IPS-15b (cell line): ENCODE results near the gene RELL2.

Experiments
- H3K27me3 ChIP-seq: one replicate; pipeline ENCODE4 v1.6.1; 2013; ENCODE audit warnings: low read length; ENCODE audit not compliant: control insufficient read depth, insufficient read depth
- H3K36me3 ChIP-seq: one replicate; pipeline ENCODE4 v1.6.1; 2013; ENCODE audit warnings: low read length; ENCODE audit not compliant: control insufficient read depth, insufficient read depth
- H3K4me1 ChIP-seq: one replicate; pipeline ENCODE4 v1.6.1; 2013; ENCODE audit warnings: mild to moderate bottlenecking, low read length; ENCODE audit not compliant: control insufficient read depth, insufficient read depth
- H3K4me3 ChIP-seq: one replicate; pipeline ENCODE4 v1.5.1; 2013; ENCODE audit warnings: low read depth, low read length
- H3K9ac ChIP-seq: one replicate; pipeline ENCODE4 v1.6.1; 2013; ENCODE audit warnings: low read depth, mild to moderate bottlenecking, low read length
- H3K9me3 ChIP-seq: one replicate; pipeline ENCODE4 v1.6.1; 2013; ENCODE audit warnings: mild to moderate bottlenecking, low read length; ENCODE audit not compliant: control insufficient read depth, insufficient read depth

Gene RELL2

GRCh38 chr5:141639357-141640050 is 2.7 kb downstream of the RELL2 start:
- H3K4me3 ChIP-seq, result no peak overlapping the region
- peaks cover 15% of the 10 kb centered on the region for H3K36me3 ChIP-seq

GRCh38 chr5:141640051-141640415 is 3.2 kb downstream of the RELL2 start:
- Histone ChIP-seq H3K27me3 (peaks cover 4% of the 10 kb centered on the region), H3K4me3 (no peak overlapping the region), H3K9ac (no peak overlapping the region), H3K36me3 (peaks cover 15% of the 10 kb centered on the region), H3K4me1 (peaks cover 10% of the 10 kb centered on the region), H3K9me3 (no peaks in the 10 kb centered on the region)

More at GRCh38 chr5:141639357-141640050, 2.7 kb downstream of the RELL2 start:
- Histone ChIP-seq H3K9me3 (no peaks in the 10 kb centered on the region), H3K4me1 (peaks cover 10% of the 10 kb centered on the region), H3K9ac (no peak overlapping the region), H3K27me3 (peaks cover 4% of the 10 kb centered on the region)

- Histone ChIP-seq H3K4me1 (peaks cover 10% of the 10 kb centered on the region), H3K9ac (no peak overlapping the region), H3K4me3 (no peak overlapping the region), H3K36me3 (peaks cover 15% of the 10 kb centered on the region), H3K9me3 (no peaks in the 10 kb centered on the region), H3K27me3 (peaks cover 4% of the 10 kb centered on the region)
Observed at GRCh38 chr5:141640698-141641097, 3.9 kb downstream of the RELL2 start.

GRCh38 chr5:141641634-141642267 is 5.0 kb downstream of the RELL2 start:
- Histone ChIP-seq H3K4me1 (peaks cover 7% of the 10 kb centered on the region), H3K36me3 (peaks cover 25% of the 10 kb centered on the region), H3K9ac (no peak overlapping the region), H3K27me3 (peaks cover 4% of the 10 kb centered on the region), H3K9me3 (no peaks in the 10 kb centered on the region), H3K4me3 (no peak overlapping the region)

- Histone ChIP-seq H3K4me1 (no peaks in the 10 kb centered on the region), H3K27me3 (no peaks in the 10 kb centered on the region), H3K9me3 (no peaks in the 10 kb centered on the region), H3K9ac (no peak overlapping the region), H3K36me3 (peaks cover 20% of the 10 kb centered on the region), H3K4me3 (no peak overlapping the region)
Observed at GRCh38 chr5:141646026-141646425, 9.2 kb downstream of the RELL2 start.

- Histone ChIP-seq H3K9ac (no peak overlapping the region), H3K36me3 (peaks cover 20% of the 10 kb centered on the region), H3K4me1 (no peaks in the 10 kb centered on the region), H3K9me3 (no peaks in the 10 kb centered on the region), H3K27me3 (no peaks in the 10 kb centered on the region), H3K4me3 (no peak overlapping the region)
Observed at GRCh38 chr5:141647242-141647641, 10.4 kb downstream of the RELL2 start.

GRCh38 chr5:141647851-141648250 is 11.1 kb downstream of the RELL2 start:
- H3K4me1 ChIP-seq, result no peaks in the 10 kb centered on the region
- H3K27me3 ChIP-seq, result no peaks in the 10 kb centered on the region
- no peak overlapping the region for H3K4me3 ChIP-seq
- peaks cover 17% of the 10 kb centered on the region for H3K36me3 ChIP-seq
- no peaks in the 10 kb centered on the region for H3K9me3 ChIP-seq
- no peak overlapping the region for H3K9ac ChIP-seq

- no peaks in the 10 kb centered on the region for H3K27me3 ChIP-seq
- no peak overlapping the region for H3K9ac ChIP-seq
- H3K36me3 ChIP-seq, result peaks cover 18% of the 10 kb centered on the region
- H3K9me3 ChIP-seq, result no peaks in the 10 kb centered on the region
- no peaks in the 10 kb centered on the region for H3K4me1 ChIP-seq
- H3K4me3 ChIP-seq, result no peak overlapping the region
Observed at GRCh38 chr5:141649056-141649688, 12.4 kb downstream of the RELL2 start.

GRCh38 chr5:141649972-141650371 is 13.2 kb downstream of the RELL2 start:
- Histone ChIP-seq H3K9me3 (no peaks in the 10 kb centered on the region), H3K4me3 (peak overlapping the region; percentile 79), H3K36me3 (peaks cover 15% of the 10 kb centered on the region), H3K27me3 (no peaks in the 10 kb centered on the region), H3K4me1 (no peaks in the 10 kb centered on the region), H3K9ac (no peak overlapping the region)

GRCh38 chr5:141650851-141651727 is 14.3 kb downstream of the RELL2 start, which contains the start of gene FCHSD1:
FCHSD1 (minus strand) TSS chr5:141651418; CDS start chr5:141651368, 50 bp downstream.
- H3K36me3 ChIP-seq, result peaks cover 17% of the 10 kb centered on the region
- H3K9me3 ChIP-seq, result no peaks in the 10 kb centered on the region
- H3K4me1 ChIP-seq, result no peaks in the 10 kb centered on the region
- H3K4me3 ChIP-seq, result peak within 1 kb of the TSS; percentile 79
- H3K27me3 ChIP-seq, result no peaks in the 10 kb centered on the region
- H3K9ac ChIP-seq, result peak within 1 kb of the TSS; percentile 24

- no peaks in the 10 kb centered on the region for H3K27me3 ChIP-seq
- H3K9ac ChIP-seq, result no peak overlapping the region
- no peaks in the 10 kb centered on the region for H3K4me1 ChIP-seq
- H3K9me3 ChIP-seq, result no peaks in the 10 kb centered on the region
- H3K36me3 ChIP-seq, result peaks cover 16% of the 10 kb centered on the region
- peak overlapping the region; percentile 66 for H3K4me3 ChIP-seq
Observed at GRCh38 chr5:141651728-141652105, 14.9 kb downstream of the RELL2 start.
